GM15510 (cell line): ENCODE data around the gene TEX13B.

ENCODE experiments used
- POLR2A ChIP-seq: IDR thresholded peaks from 3 replicates; pipeline ENCODE4 v1.6.1; 2011; ENCODE audit warnings: borderline replicate concordance; ENCODE audit not compliant: insufficient read length; ENCODE audit errors: extremely low read depth

The TEX13B gene

GRCh38 chrX:107978707-107979307 lies 3.4 kb downstream of the TEX13B start:
- no peak for TF ChIP-seq POLR2A

GRCh38 chrX:107978071-107978470 lies 4.1 kb downstream of the TEX13B start:
- no peak for TF ChIP-seq POLR2A

- no peak for TF ChIP-seq POLR2A
These were observed 10.5 kb downstream of the TEX13B start for GRCh38 chrX:107971636-107972035.

GRCh38 chrX:107970073-107970472 lies 12.1 kb downstream of the TEX13B start:
- no peak for TF ChIP-seq POLR2A

- TF ChIP-seq POLR2A = no peak
These were observed 13.5 kb downstream of the TEX13B start for GRCh38 chrX:107968623-107969022.

GRCh38 chrX:107940095-107940494 lies 42.1 kb downstream of the TEX13B start:
- no peak for TF ChIP-seq POLR2A

- TF ChIP-seq POLR2A = no peak
These were observed 45.8 kb downstream of the TEX13B start for GRCh38 chrX:107936434-107936730.

GRCh38 chrX:107935664-107936433 lies 46.3 kb downstream of the TEX13B start:
- no peak for TF ChIP-seq POLR2A

- no peak for TF ChIP-seq POLR2A
These were observed 47.0 kb downstream of the TEX13B start for GRCh38 chrX:107935200-107935599.

- no peak for TF ChIP-seq POLR2A
These were observed 47.9 kb downstream of the TEX13B start for GRCh38 chrX:107934262-107934661.
